A549 (cell line): ENCODE measurements around the gene THOC5. TPM values are rescaled to one million over a fixed set of nuclear protein-coding genes. Genes with fewer than 3 reads are reported as not detected.

Experiments used
- ATAC-seq, 2 experiments: fragments of 200-7000 bp in 1 of 2; fragments of >200 bp in 1 of 2; cut with Nextera tagmentation in 1 of 2; cut with Tn5 transposase in 1 of 2; 3 replicates each; pipeline versions ENCODE4 v1.8.0 to v1.9.1; 2018 to 2020; ENCODE audit warnings: mild to moderate bottlenecking in 1 of 2, moderate library complexity in 1 of 2
- CTCF ChIA-PET: fragments of 300-600 bp; sonication (Branson Sonifier 250); formaldehyde crosslinking; extraction: SDS; loops from one replicate; lab custom pipeline; 2021; ENCODE audit warnings: antibody characterized with exemption, inconsistent platforms; lab: Yijun Ruan, JAX
- POLR2A ChIA-PET: fragments of 350-600 bp; formaldehyde crosslinking; extraction: SDS; loops from one replicate; lab custom pipeline; 2021; ENCODE audit warnings: antibody characterized with exemption, inconsistent platforms; lab: Yijun Ruan, JAX
- DNase-seq, 2 experiments: peaks; one replicate each; pipeline versions ENCODE4 v3.0.0 to v3.0.0-alpha.2; 2011 to 2016; ENCODE audit warnings: low read depth in 1 of 2, low spot score in 1 of 2
- FAIRE-seq: peaks from 2 replicates; lab custom pipeline; 2011; peaks lifted over from hg19 to GRCh38; lab: Jason Lieb, UNC
- H3K27ac ChIP-seq, 2 experiments: fragments of >200 bp; sonication (Bioruptor Twin); formaldehyde crosslinking; 3 replicates each; pipeline ENCODE4 v1.5.1; 2016 to 2017
- H3K4me1 ChIP-seq: fragments of >200 bp; sonication (Bioruptor Twin); formaldehyde crosslinking; 3 replicates; pipeline ENCODE4 v1.6.1; 2016
- H3K4me2 ChIP-seq: fragments of >200 bp; sonication (Bioruptor Twin); formaldehyde crosslinking; 3 replicates; pipeline ENCODE4 v1.6.1; 2016
- H3K4me3 ChIP-seq: fragments of >200 bp; sonication (Bioruptor Twin); formaldehyde crosslinking; 3 replicates; pipeline ENCODE4 v1.5.1; 2016
- H3K9me3 ChIP-seq: fragments of >200 bp; sonication (Bioruptor Twin); formaldehyde crosslinking; 3 replicates; pipeline ENCODE4 v1.6.1; 2016
- BHLHE40 ChIP-seq: IDR thresholded peaks from 2 replicates; pipeline ENCODE4 v1.6.1; 2012; ENCODE audit warnings: low read depth, low read length, inconsistent platforms
- CTCF ChIP-seq: fragments of >200 bp; sonication (Bioruptor Twin); formaldehyde crosslinking; IDR thresholded peaks from 3 replicates; pipeline ENCODE4 v1.5.1; 2016
- ELK1 ChIP-seq: fragments of 150-350 bp; IDR thresholded peaks from 2 replicates; pipeline ENCODE4 v1.6.1; 2014; ENCODE audit warnings: low read depth, mild to moderate bottlenecking, low read length
- EP300 ChIP-seq, 2 experiments: fragments of >200 bp; sonication (Bioruptor Twin); formaldehyde crosslinking; IDR thresholded peaks; 2 replicates in 1 of 2; 3 replicates in 1 of 2; pipeline ENCODE4 v1.6.1; 2016 to 2017
- ESRRA ChIP-seq: fragments of 150-350 bp; IDR thresholded peaks from 2 replicates; pipeline ENCODE4 v1.6.1; 2014; ENCODE audit warnings: mild to moderate bottlenecking, low read length, borderline replicate concordance
- FOSB ChIP-seq: fragments of 250-450 bp; sonication (Bioruptor Pico); IDR thresholded peaks from 2 replicates; pipeline ENCODE4 v1.5.0; 2020; ENCODE audit warnings: mild to moderate bottlenecking, moderate library complexity
- GATA3 ChIP-seq: IDR thresholded peaks from 2 replicates; pipeline ENCODE4 v1.6.1; 2012; ENCODE audit warnings: borderline replicate concordance
- HOXA7 ChIP-seq: fragments of 250-450 bp; sonication (Bioruptor Pico); IDR thresholded peaks from 2 replicates; pipeline ENCODE4 v1.5.0; 2020; ENCODE audit warnings: mild to moderate bottlenecking, moderate library complexity
- HOXB13 ChIP-seq: fragments of 250-450 bp; sonication (Bioruptor Pico); IDR thresholded peaks from 2 replicates; pipeline ENCODE4 v1.5.0; 2020; ENCODE audit warnings: low read depth, mild to moderate bottlenecking, moderate library complexity
- JUN ChIP-seq, 2 experiments: fragments of >200 bp; sonication (Bioruptor Twin); formaldehyde crosslinking; IDR thresholded peaks; 2 replicates in 1 of 2; 3 replicates in 1 of 2; pipeline ENCODE4 v1.6.1; 2016 to 2017
- KDM1A ChIP-seq: fragments of 200-600 bp; sonication (generic); IDR thresholded peaks from 2 replicates; pipeline ENCODE4 v1.6.1; 2016; ENCODE audit warnings: low read depth, mild to moderate bottlenecking
- KDM5A ChIP-seq: fragments of 200-600 bp; sonication (generic); IDR thresholded peaks from 2 replicates; pipeline ENCODE4 v1.6.1; 2016; ENCODE audit warnings: antibody characterized with exemption, mild to moderate bottlenecking
- MAX ChIP-seq: IDR thresholded peaks from 2 replicates; pipeline ENCODE4 v1.6.1; 2012
- MYC ChIP-seq: IDR thresholded peaks from 2 replicates; pipeline ENCODE4 v1.6.1; 2012; ENCODE audit warnings: mild to moderate bottlenecking, inconsistent platforms, low read length, improper control_type of control experiment, borderline replicate concordance
- PBX3 ChIP-seq: IDR thresholded peaks from 2 replicates; pipeline ENCODE4 v1.6.1; 2012
- PHF8 ChIP-seq: fragments of 200-600 bp; sonication (generic); IDR thresholded peaks from 2 replicates; pipeline ENCODE4 v1.6.1; 2016; ENCODE audit warnings: low read depth, mild to moderate bottlenecking, antibody characterized with exemption, moderate library complexity, borderline replicate concordance
- POLR2A ChIP-seq: IDR thresholded peaks from 2 replicates; pipeline ENCODE4 v1.6.1; 2012; ENCODE audit warnings: mild to moderate bottlenecking, low read length
- RAD21 ChIP-seq, 2 experiments: fragments of >200 bp in 1 of 2; sonication (Bioruptor Twin) in 1 of 2; formaldehyde crosslinking in 1 of 2; IDR thresholded peaks in 1 of 2; conservative IDR thresholded peaks in 1 of 2; 2 replicates in 1 of 2; 3 replicates in 1 of 2; pipeline ENCODE4 v1.6.1; 2012 to 2018; ENCODE audit warnings: inconsistent platforms in 1 of 2
- RARB ChIP-seq: fragments of 250-450 bp; sonication (Bioruptor Pico); IDR thresholded peaks from 2 replicates; pipeline ENCODE4 v1.8.0; 2021; ENCODE audit warnings: mild to moderate bottlenecking, moderate library complexity
- RNF2 ChIP-seq: fragments of 200-600 bp; sonication (generic); IDR thresholded peaks from 2 replicates; pipeline ENCODE4 v1.6.1; 2016; ENCODE audit warnings: low read depth, mild to moderate bottlenecking, antibody characterized with exemption, moderate library complexity, borderline replicate concordance
- TP53 ChIP-seq: fragments of 250-450 bp; sonication (Bioruptor Pico); IDR thresholded peaks from 2 replicates; pipeline ENCODE4 v1.5.0; 2021; ENCODE audit warnings: mild to moderate bottlenecking, moderate library complexity
- ZC3H11A ChIP-seq: fragments of 450-650 bp; IDR thresholded peaks from 2 replicates; pipeline ENCODE4 v1.6.1; 2014; ENCODE audit warnings: antibody characterized with exemption, mild to moderate bottlenecking
- ZFP36 ChIP-seq: fragments of 450-650 bp; IDR thresholded peaks from 2 replicates; pipeline ENCODE4 v1.6.1; 2014; ENCODE audit warnings: borderline replicate concordance; ENCODE audit not compliant: partially characterized antibody
- WGBS: methylation state at CpG from one replicate; pipeline ENCODE4 v1.1.6; 2017; ENCODE audit errors: missing lambda C conversion rate; 5-methylcytosine and 5-hydroxymethylcytosine counted together
- polyA minus RNA-seq: library from RNA; depleted of rRNA, polyadenylated mRNA; stranded (reverse); fragments of >200 nt; gene quantifications from 2 replicates; pipeline ENCODE4 v1.2.3, GENCODE V29; 2011; rRNA and poly(A)+ RNA removed
- polyA plus RNA-seq, 4 experiments: library from polyadenylated mRNA; depleted of rRNA in 3 of 4; stranded (reverse); fragments of >200 nt; fragmentation: RNase III in 1 of 4; extraction: RNeasy Plus Mini Kit Qiagen cat#74134 plus additional on column Dnase treatment in 1 of 4; gene quantifications; 2 replicates in 3 of 4; 3 replicates in 1 of 4; pipeline ENCODE4 v1.2.3, GENCODE V29; 2011 to 2017
- TF ChIP-seq, protein P1 (sequence below): fragments of >200 bp; sonication (Bioruptor Twin); formaldehyde crosslinking; IDR thresholded peaks from 3 replicates; pipeline ENCODE4 v1.6.1; 2016
- TF ChIP-seq, protein P2 (sequence below): fragments of >200 bp; sonication (Bioruptor Twin); formaldehyde crosslinking; IDR thresholded peaks from 2 replicates; pipeline ENCODE4 v1.6.1; 2016

Gene THOC5
- polyA plus RNA-seq (2011; rRNA removed): 34.4 and 43.3 TPM in 2 replicates
- polyA plus RNA-seq (2012; cell fraction: cytosol; rRNA removed): 30.4 and 34.1 TPM in 2 replicates
- 40.0 and 41.7 TPM in 2 replicates for polyA plus RNA-seq (2012; cell fraction: nucleus; rRNA removed)
- polyA plus RNA-seq (2017; fragmentation: RNase III; extraction: RNeasy Plus Mini Kit Qiagen cat#74134 plus additional on column Dnase treatment): 23.4 to 24.1 TPM (median 23.5 TPM) in 3 replicates
- 60.7 and 67.9 TPM in 2 replicates for polyA minus RNA-seq

DNA sequence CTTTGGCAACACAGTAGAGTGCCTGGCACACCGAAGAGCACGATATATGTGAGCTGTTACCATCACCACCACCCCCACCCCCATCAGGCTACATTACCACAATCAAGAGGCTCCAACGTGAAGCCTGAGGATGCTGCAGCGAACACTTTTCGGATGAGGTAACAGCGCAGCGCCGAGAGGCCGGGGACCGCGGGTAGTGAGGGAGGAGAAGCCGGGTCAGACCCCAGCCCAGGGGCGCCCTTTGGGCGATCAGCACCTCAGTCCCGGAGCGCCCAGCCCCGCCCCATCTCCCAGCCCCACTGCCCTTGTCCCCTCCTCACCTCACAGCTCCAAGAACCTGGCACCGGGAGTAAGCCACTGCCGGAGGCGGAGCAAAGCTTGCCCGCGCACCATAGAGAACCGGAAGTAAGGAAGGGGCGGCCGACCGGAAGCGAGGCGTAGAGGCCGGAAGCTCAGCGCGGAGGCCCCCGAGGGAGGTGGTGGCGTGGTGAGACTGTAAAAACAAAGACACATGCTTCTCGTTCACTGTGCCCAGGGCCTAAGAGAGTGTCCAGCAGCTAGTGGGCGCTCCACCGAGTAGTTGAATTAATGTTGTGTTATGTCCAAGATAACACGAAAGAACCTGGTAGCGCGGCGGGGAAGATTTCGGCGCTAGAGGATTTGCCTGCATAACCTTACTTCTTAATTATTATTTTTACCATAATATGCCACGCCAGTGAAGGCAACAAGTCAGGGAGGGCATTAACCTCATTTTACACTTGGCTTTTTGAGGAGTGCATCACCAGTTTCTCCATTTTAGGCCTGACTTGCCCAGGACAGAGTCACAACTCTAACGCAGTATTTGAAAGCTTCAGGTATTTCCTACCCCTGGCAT is at the start of gene THOC5:
Gene THOC5, minus strand, starts transcription at position 407 of the 874 bp plus-strand sequence. CDS start 4,610 bp downstream, outside the sequence.
- Histone ChIP-seq H3K9me3 (no peaks in the 10 kb centered on the region), H3K4me1 (peaks cover 11% of the 10 kb centered on the region), H3K4me3 (peak within 1 kb of the TSS; percentile 83), H3K4me2 (peak within 1 kb of the TSS; percentile 66), H3K27ac (peak within 1 kb of the TSS; percentile 79 to 95)
- CTCF ChIA-PET: interaction anchor here (0.6 to 2.6 kb wide), 19 partner anchors 9 to 451 kb away, joined by 3 to 20 read pairs (median 4); no protein-coding TSS in a partner anchor
- 1% methylated on average over 26 of the region's 44 CpGs for WGBS
- peak; percentile 100 for ATAC-seq
- TF ChIP-seq PBX3 (peak; percentile 31; the same call in 1 of the 2 replicates), MAX (peak; percentile 97), KDM5A (no peak), ZFP36 (no peak), POLR2A (peak; percentile 66), MYC (peak; percentile 95), EP300 (IDR thresholded peaks at IDR 0.05) (no peak), PHF8 (0 out of 2 replicates have a peak, but pooled peaks have one; percentile 14), RAD21 (conservative IDR thresholded peaks at IDR 0.05 in 1 of 2, IDR thresholded peaks at IDR 0.05 in 1 of 2) (peak; percentile 20 to 29; a peak in 2 of 5 replicates), CTCF (peak; percentile 59), BHLHE40 (no peak), JUN (IDR thresholded peaks at IDR 0.05) (peak; percentile 64 to 83; a peak in 3 of 5 replicates), GATA3 (peak; percentile 14; the same call in 1 of the 2 replicates)
- TF ChIP-seq, protein P1, sequence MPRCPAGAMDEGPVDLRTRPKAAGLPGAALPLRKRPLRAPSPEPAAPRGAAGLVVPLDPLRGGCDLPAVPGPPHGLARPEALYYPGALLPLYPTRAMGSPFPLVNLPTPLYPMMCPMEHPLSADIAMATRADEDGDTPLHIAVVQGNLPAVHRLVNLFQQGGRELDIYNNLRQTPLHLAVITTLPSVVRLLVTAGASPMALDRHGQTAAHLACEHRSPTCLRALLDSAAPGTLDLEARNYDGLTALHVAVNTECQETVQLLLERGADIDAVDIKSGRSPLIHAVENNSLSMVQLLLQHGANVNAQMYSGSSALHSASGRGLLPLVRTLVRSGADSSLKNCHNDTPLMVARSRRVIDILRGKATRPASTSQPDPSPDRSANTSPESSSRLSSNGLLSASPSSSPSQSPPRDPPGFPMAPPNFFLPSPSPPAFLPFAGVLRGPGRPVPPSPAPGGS: peak; percentile 33; the same call in 1 of the 3 replicates
- POLR2A ChIA-PET: interaction anchor here (0.5 to 1.0 kb wide), 8 partner anchors 27 to 536 kb away, joined by 3 to 6 read pairs (median 4); partner anchors contain the start of genes AP1B1 and NIPSNAP1
- DNase-seq: peak; percentile 88 to 95
- FAIRE-seq: no peak

DNA sequence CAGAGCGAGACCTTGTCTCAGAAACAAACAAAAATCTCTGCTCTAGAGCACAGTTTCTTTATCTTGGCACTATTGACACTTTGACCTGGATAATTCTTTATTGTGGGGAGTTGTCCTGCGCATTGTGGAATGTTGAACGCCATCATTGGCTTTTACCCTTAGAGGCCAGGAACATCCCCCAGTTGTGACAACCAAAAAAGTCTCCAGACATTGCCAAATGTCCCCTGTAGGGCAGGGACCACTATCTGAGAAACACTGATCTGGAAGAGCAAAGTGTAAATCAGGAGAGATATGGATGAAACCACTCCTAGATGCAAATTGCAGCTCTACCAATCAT is 45.1 kb upstream of the THOC5 start:
- H3K4me1 ChIP-seq: peaks cover 3% of the 10 kb centered on the region; the same call in 1 of the 3 replicates
- no peaks in the 10 kb centered on the region for H3K9me3 ChIP-seq
- 100% methylated on average over 3 of the region's 3 CpGs for WGBS
- H3K4me2 ChIP-seq: no peak overlapping the region
- CTCF ChIA-PET: interaction anchor here (1.0 to 1.9 kb wide), 4 partner anchors 9 to 469 kb away, joined by 3 to 10 read pairs (median 4); no protein-coding TSS in a partner anchor
- FAIRE-seq (no peak), DNase-seq (no peak), ATAC-seq (no peak)
- H3K4me3 ChIP-seq: no peak overlapping the region
- POLR2A ChIA-PET: no interaction called here
- TF ChIP-seq ESRRA (no peak), ELK1 (no peak), RAD21 (conservative IDR thresholded peaks at IDR 0.05 in 1 of 2, IDR thresholded peaks at IDR 0.05 in 1 of 2) (no peak), PHF8 (no peak), ZC3H11A (no peak), KDM5A (no peak), TP53 (CRISPR knock-in tag) (no peak), RNF2 (no peak), HOXB13 (CRISPR knock-in tag) (no peak), HOXA7 (CRISPR knock-in tag) (no peak), MAX (no peak), BHLHE40 (no peak), FOSB (CRISPR knock-in tag) (no peak), KDM1A (no peak), RARB (no peak)
- TF ChIP-seq, protein P1: no peak
- TF ChIP-seq, protein P2, sequence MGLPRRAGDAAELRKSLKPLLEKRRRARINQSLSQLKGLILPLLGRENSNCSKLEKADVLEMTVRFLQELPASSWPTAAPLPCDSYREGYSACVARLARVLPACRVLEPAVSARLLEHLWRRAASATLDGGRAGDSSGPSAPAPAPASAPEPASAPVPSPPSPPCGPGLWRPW: no peak
- H3K27ac ChIP-seq: no peak overlapping the region
